Central memory CD8-positive, alpha-beta T cell (primary cell): ENCODE measurements around the gene PNMT.

Experiments
- ATAC-seq: fragments of 150-1000 bp; cut with Tn5 transposase; replicated peaks from 2 replicates; pipeline ENCODE4 v1.10.0; 2022; ENCODE audit warnings: mild to moderate bottlenecking, moderate FRiP score, moderate number of reproducible peaks; ENCODE audit not compliant: poor library complexity, severe bottlenecking; ENCODE audit errors: extremely low read depth
- DNase-seq, 2 donors: peaks; one replicate each; pipeline ENCODE4 v3.0.0; 2021; ENCODE audit warnings: low spot score in 2 of 2
- H3K27ac Mint-ChIP-seq: one replicate; pipeline ENCODE4 v1.8.0; 2022; ENCODE audit warnings: low read depth, mild to moderate bottlenecking, moderate library complexity, mixed read lengths
- H3K27me3 Mint-ChIP-seq: one replicate; pipeline ENCODE4 v1.8.0; 2022; ENCODE audit warnings: mixed read lengths
- H3K36me3 Mint-ChIP-seq: one replicate; pipeline ENCODE4 v1.8.0; 2022; ENCODE audit warnings: mild to moderate bottlenecking, moderate library complexity, mixed read lengths; ENCODE audit not compliant: insufficient read depth
- H3K4me1 Mint-ChIP-seq: one replicate; pipeline ENCODE4 v1.8.0; 2022; ENCODE audit warnings: mixed read lengths
- H3K4me3 Mint-ChIP-seq: one replicate; pipeline ENCODE4 v1.8.0; 2022; ENCODE audit warnings: mild to moderate bottlenecking, moderate library complexity, mixed read lengths
- H3K9me3 Mint-ChIP-seq: one replicate; pipeline ENCODE4 v1.8.0; 2022; ENCODE audit warnings: mixed read lengths

Gene PNMT

GRCh38 chr17:39672522-39673334 is 4.5 kb downstream of the PNMT start:
- Mint-ChIP-seq H3K4me1 (peaks cover 48% of the 10 kb centered on the region), H3K9me3 (no peaks in the 10 kb centered on the region), H3K27ac (no peak overlapping the region), H3K27me3 (no peaks in the 10 kb centered on the region), H3K4me3 (no peak overlapping the region), H3K36me3 (peaks cover 3% of the 10 kb centered on the region)
- no peak for DNase-seq
- ATAC-seq = no peak

GRCh38 chr17:39673335-39674081 is 5.3 kb downstream of the PNMT start:
- Mint-ChIP-seq H3K4me3 (no peak overlapping the region), H3K36me3 (peaks cover 3% of the 10 kb centered on the region), H3K27me3 (no peaks in the 10 kb centered on the region), H3K9me3 (no peaks in the 10 kb centered on the region), H3K27ac (no peak overlapping the region), H3K4me1 (peaks cover 48% of the 10 kb centered on the region)
- ATAC-seq (no peak), DNase-seq (no peak)

- ATAC-seq (no peak), DNase-seq (no peak)
- Mint-ChIP-seq H3K27me3 (no peaks in the 10 kb centered on the region), H3K36me3 (peaks cover 3% of the 10 kb centered on the region), H3K27ac (no peak overlapping the region), H3K4me1 (peaks cover 50% of the 10 kb centered on the region), H3K9me3 (no peaks in the 10 kb centered on the region), H3K4me3 (no peak overlapping the region)
Observed at GRCh38 chr17:39674179-39674578, 5.9 kb downstream of the PNMT start.

- Mint-ChIP-seq H3K9me3 (no peaks in the 10 kb centered on the region), H3K27ac (peak overlapping the region; percentile 98), H3K36me3 (peaks cover 6% of the 10 kb centered on the region), H3K4me3 (peak overlapping the region; percentile 54), H3K27me3 (no peaks in the 10 kb centered on the region), H3K4me1 (peaks cover 57% of the 10 kb centered on the region)
- ATAC-seq (no peak), DNase-seq (no peak)
Observed at GRCh38 chr17:39674702-39675389, 6.6 kb downstream of the PNMT start.

- Mint-ChIP-seq H3K4me3 (peak overlapping the region; percentile 54), H3K27me3 (no peaks in the 10 kb centered on the region), H3K27ac (peak overlapping the region; percentile 98), H3K9me3 (no peaks in the 10 kb centered on the region), H3K36me3 (peaks cover 6% of the 10 kb centered on the region), H3K4me1 (peaks cover 64% of the 10 kb centered on the region)
- ATAC-seq (no peak), DNase-seq (no peak)
Observed at GRCh38 chr17:39675390-39676082, 7.3 kb downstream of the PNMT start.

GRCh38 chr17:39676198-39676819 is 8.1 kb downstream of the PNMT start:
- peaks cover 8% of the 10 kb centered on the region for H3K36me3 Mint-ChIP-seq
- no peaks in the 10 kb centered on the region for H3K27me3 Mint-ChIP-seq
- peak in 1 of 2 donors; percentile 62 for DNase-seq
- peak overlapping the region; percentile 98 for H3K27ac Mint-ChIP-seq
- H3K4me3 Mint-ChIP-seq = peak overlapping the region; percentile 37
- H3K9me3 Mint-ChIP-seq = no peaks in the 10 kb centered on the region
- peaks cover 71% of the 10 kb centered on the region for H3K4me1 Mint-ChIP-seq
- ATAC-seq = peak; percentile 88

GRCh38 chr17:39677072-39677471 is 8.8 kb downstream of the PNMT start:
- Mint-ChIP-seq H3K36me3 (peaks cover 10% of the 10 kb centered on the region), H3K27ac (peak overlapping the region; percentile 98), H3K4me1 (peaks cover 68% of the 10 kb centered on the region), H3K4me3 (peak overlapping the region; percentile 4), H3K27me3 (no peaks in the 10 kb centered on the region), H3K9me3 (no peaks in the 10 kb centered on the region)
- no peak for DNase-seq
- no peak for ATAC-seq

- H3K27me3 Mint-ChIP-seq = no peaks in the 10 kb centered on the region
- H3K36me3 Mint-ChIP-seq = peaks cover 12% of the 10 kb centered on the region
- no peak for ATAC-seq
- no peak for DNase-seq
- no peaks in the 10 kb centered on the region for H3K9me3 Mint-ChIP-seq
- peak overlapping the region; percentile 98 for H3K27ac Mint-ChIP-seq
- peak overlapping the region; percentile 4 for H3K4me3 Mint-ChIP-seq
- H3K4me1 Mint-ChIP-seq = peaks cover 63% of the 10 kb centered on the region
Observed at GRCh38 chr17:39677542-39678339, 9.5 kb downstream of the PNMT start.

- ATAC-seq (no peak), DNase-seq (no peak)
- peak overlapping the region; percentile 98 for H3K27ac Mint-ChIP-seq
- H3K27me3 Mint-ChIP-seq = no peaks in the 10 kb centered on the region
- H3K9me3 Mint-ChIP-seq = no peaks in the 10 kb centered on the region
- peak overlapping the region; percentile 25 for H3K4me3 Mint-ChIP-seq
- H3K36me3 Mint-ChIP-seq = peaks cover 14% of the 10 kb centered on the region
- H3K4me1 Mint-ChIP-seq = peaks cover 63% of the 10 kb centered on the region
Observed at GRCh38 chr17:39678340-39679116, 10.3 kb downstream of the PNMT start.

- peak in 1 of 2 donors; percentile 27 for DNase-seq
- peak; percentile 77 for ATAC-seq
- no peaks in the 10 kb centered on the region for H3K27me3 Mint-ChIP-seq
- H3K4me3 Mint-ChIP-seq = peak overlapping the region; percentile 58
- H3K27ac Mint-ChIP-seq = peak overlapping the region; percentile 98
- no peaks in the 10 kb centered on the region for H3K9me3 Mint-ChIP-seq
- H3K4me1 Mint-ChIP-seq = peaks cover 68% of the 10 kb centered on the region
- peaks cover 19% of the 10 kb centered on the region for H3K36me3 Mint-ChIP-seq
Observed at GRCh38 chr17:39679521-39680192, 11.4 kb downstream of the PNMT start.
